ENCODE measurements around the gene TBCC. TPM values are rescaled to one million over a fixed set of nuclear protein-coding genes. Genes with fewer than 3 reads are reported as not detected.
"Not testable (repeated sequence)": the region's sequence is repeated elsewhere in the genome, so short reads cannot be mapped to it uniquely, and the experiment has no call there.

Gene TBCC
- total RNA-seq, 5 donors from 2014 or later (not counting 1 experiment from before 2014, with no cell fraction given): 56.5 to 74.8 (median 59.4) TPM

DNA sequence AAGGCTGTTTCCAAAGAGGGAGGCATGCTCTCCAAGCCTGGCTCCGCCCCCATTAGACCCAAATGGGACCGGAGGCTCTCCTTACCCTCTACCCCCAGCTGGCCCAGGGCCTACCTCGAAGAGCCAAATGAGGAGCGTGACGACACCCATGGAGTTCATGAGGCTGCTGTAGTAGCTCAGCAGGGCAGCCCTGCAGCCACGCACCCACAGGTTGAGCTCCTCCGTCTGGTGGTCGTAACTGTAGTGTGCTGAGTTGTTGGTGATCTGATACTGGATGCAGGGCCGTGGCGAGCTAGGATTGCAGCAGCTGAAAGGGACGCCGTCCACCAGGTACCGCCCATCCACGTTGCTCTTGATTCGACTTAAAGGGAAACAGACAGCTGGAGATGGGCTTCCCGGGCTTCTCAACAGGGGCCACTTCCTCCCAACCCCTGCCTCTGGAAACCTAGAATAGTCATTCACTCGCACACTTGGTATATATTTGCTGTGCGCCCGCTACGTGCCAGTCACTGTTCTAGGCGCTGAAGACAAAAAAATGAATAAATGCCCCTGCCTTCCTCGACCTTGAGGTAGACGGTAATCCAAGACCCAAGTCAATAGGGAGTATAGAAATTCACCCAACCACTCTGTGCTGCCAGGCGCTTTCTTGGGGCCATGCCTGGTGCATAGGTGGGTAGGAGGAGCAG is 41.5 kb downstream of the TBCC start:
- POLR2A ChIA-PET: interaction anchor here in 1 of 2 donors (0.6 kb wide), 1 partner anchor 210 kb away, joined by 5 read pairs; no protein-coding TSS in a partner anchor
- WGBS (ENCODE audit: insufficient coverage): 80% methylated on average over 13 of the region's 24 CpGs
- H3K27me3 Mint-ChIP-seq: no peaks in the 10 kb centered on the region

DNA sequence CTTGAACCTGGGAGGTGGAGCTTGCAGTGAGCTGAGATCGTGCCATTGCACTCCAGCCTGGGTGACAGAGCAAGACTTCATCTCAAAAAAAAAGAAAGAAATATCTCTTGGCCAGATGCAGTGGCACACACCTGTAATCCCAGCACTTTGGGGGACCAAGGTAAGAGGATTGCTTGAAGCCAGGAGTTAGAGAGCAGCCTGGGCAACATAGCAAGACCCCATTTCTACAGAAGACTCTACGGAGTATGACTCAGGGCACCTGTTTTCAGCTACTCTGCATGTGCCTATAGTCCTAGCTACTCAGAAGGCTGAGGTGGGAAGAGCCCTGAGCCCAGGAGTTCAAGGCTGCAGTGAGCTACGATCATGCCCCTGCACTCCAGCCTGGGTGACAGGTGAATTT is 43.1 kb downstream of the TBCC start:
- H3K36me3 Mint-ChIP-seq; H3K9me3 Mint-ChIP-seq; H3K36me3 ChIP-seq (ENCODE audit: control insufficient read depth in 2 of 2, extremely low read depth in 1 of 2, insufficient read depth in 1 of 2, low read length in 1 of 2); H3K27me3 Mint-ChIP-seq; H3K9me3 ChIP-seq; CTCF ChIA-PET; H3K4me1 Mint-ChIP-seq; ATAC-seq (replicated peaks in 1 of 4); H3K27ac Mint-ChIP-seq; H3K27me3 ChIP-seq (replicated peaks in 1 of 2; ENCODE audit: control insufficient read depth in 2 of 2, extremely low read depth in 1 of 2, insufficient read depth in 2 of 2, low read length in 1 of 2); H3K4me1 ChIP-seq (ENCODE audit: control insufficient read depth in 1 of 2, extremely low read depth in 1 of 2, insufficient read depth in 2 of 2, low read length in 2 of 2); H3K4me3 ChIP-seq (ENCODE audit: control insufficient read depth in 1 of 2, extremely low read depth in 1 of 2, low read length in 1 of 2); H3K4me3 Mint-ChIP-seq; H3K27ac ChIP-seq (ENCODE audit: low read length); DNase-seq; POLR2A ChIA-PET: not testable (repeated sequence)
- no CpG with 5 or more reads among the region's 3 CpGs for WGBS (ENCODE audit: insufficient coverage)

More for the DNA sequence above, 41.5 kb downstream of the TBCC start:
- no peaks in the 10 kb centered on the region for H3K4me1 ChIP-seq (ENCODE audit: control insufficient read depth in 1 of 2, extremely low read depth in 1 of 2, insufficient read depth in 2 of 2, low read length in 2 of 2)
- no peak overlapping the region for H3K27ac ChIP-seq (ENCODE audit: low read length)
- ATAC-seq (replicated peaks in 1 of 4) (no peak), DNase-seq (no peak)
- H3K9me3 ChIP-seq: no peaks in the 10 kb centered on the region
- Mint-ChIP-seq H3K36me3 (no peaks in the 10 kb centered on the region), H3K4me3 (no peak overlapping the region), H3K9me3 (no peaks in the 10 kb centered on the region), H3K27ac (no peak overlapping the region), H3K4me1 (no peaks in the 10 kb centered on the region)
- no peaks in the 10 kb centered on the region for H3K36me3 ChIP-seq (ENCODE audit: control insufficient read depth in 2 of 2, extremely low read depth in 1 of 2, insufficient read depth in 1 of 2, low read length in 1 of 2)
- H3K27me3 ChIP-seq (replicated peaks in 1 of 2; ENCODE audit: control insufficient read depth in 2 of 2, extremely low read depth in 1 of 2, insufficient read depth in 2 of 2, low read length in 1 of 2): peaks cover 0 to 6% of the 10 kb centered on the region in 2 experiments
- H3K4me3 ChIP-seq (ENCODE audit: control insufficient read depth in 1 of 2, extremely low read depth in 1 of 2, low read length in 1 of 2): no peak overlapping the region
- CTCF ChIA-PET: no interaction called here

DNA sequence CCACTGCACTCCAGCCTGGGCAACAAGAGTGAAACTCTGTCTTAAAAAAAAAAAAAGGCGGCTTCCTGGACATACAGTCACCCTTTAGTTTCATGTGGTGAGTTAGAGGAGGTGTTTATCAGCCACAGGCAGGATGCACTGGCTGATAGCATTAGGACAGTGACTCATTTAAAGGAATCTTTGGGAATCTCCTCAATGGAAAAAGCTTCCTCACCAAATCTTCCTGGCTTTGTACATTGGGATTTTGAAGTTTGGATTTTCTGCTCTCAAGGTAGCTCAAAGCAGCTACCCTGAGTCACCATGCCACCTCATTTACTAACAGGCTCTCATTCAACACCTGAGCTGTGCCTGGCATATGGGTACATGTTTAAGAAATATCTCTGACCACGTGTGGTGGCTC is 43.7 kb downstream of the TBCC start:
- peaks cover 0 to 3% of the 10 kb centered on the region in 2 experiments for H3K27me3 ChIP-seq (replicated peaks in 1 of 2; ENCODE audit: control insufficient read depth in 2 of 2, extremely low read depth in 1 of 2, insufficient read depth in 2 of 2, low read length in 1 of 2)
- DNase-seq (no peak), ATAC-seq (replicated peaks in 1 of 4) (no peak)
- Mint-ChIP-seq H3K27ac (no peak overlapping the region), H3K4me3 (no peak overlapping the region), H3K27me3 (no peaks in the 10 kb centered on the region), H3K4me1 (no peaks in the 10 kb centered on the region), H3K36me3 (no peaks in the 10 kb centered on the region), H3K9me3 (no peaks in the 10 kb centered on the region)
- no CpG with 5 or more reads among the region's 2 CpGs for WGBS (ENCODE audit: insufficient coverage)
- H3K9me3 ChIP-seq: no peaks in the 10 kb centered on the region
- ChIA-PET CTCF (no interaction called here), POLR2A (interaction anchor here (0.6 to 0.7 kb wide), 2 partner anchors 9 to 83 kb away, joined by 3 to 7 read pairs; no protein-coding TSS in a partner anchor)
- H3K36me3 ChIP-seq (ENCODE audit: control insufficient read depth in 2 of 2, extremely low read depth in 1 of 2, insufficient read depth in 1 of 2, low read length in 1 of 2): no peaks in the 10 kb centered on the region
- H3K4me1 ChIP-seq (ENCODE audit: control insufficient read depth in 1 of 2, extremely low read depth in 1 of 2, insufficient read depth in 2 of 2, low read length in 2 of 2): no peaks in the 10 kb centered on the region
- H3K4me3 ChIP-seq (ENCODE audit: control insufficient read depth in 1 of 2, extremely low read depth in 1 of 2, low read length in 1 of 2): no peak overlapping the region
- H3K27ac ChIP-seq (ENCODE audit: low read length): no peak overlapping the region

DNA sequence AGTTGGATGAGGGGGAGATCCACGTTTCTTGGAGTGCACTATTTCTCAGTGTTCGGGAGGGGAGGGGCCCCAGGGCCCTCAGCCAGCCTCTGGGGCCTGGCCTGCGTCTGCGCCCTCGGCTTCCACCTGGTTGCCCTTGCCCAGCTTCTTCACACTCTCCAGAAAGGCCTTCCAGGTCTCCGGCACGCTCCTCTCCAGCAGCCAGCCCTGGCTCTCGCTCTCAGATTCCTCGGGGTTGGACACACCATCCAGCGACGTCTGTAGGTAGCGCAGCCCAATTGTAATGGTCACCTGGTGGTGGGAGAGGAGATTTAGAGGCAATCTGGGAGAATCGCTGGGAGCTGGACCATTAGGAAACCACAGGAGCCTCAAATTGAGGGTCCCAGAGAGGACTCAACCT is 47.7 kb downstream of the TBCC start:
- H3K9me3 Mint-ChIP-seq: no peaks in the 10 kb centered on the region
- DNase-seq (no peak), ATAC-seq (replicated peaks in 1 of 4) (no peak)
- Histone ChIP-seq H3K4me1 (ENCODE audit: control insufficient read depth in 1 of 2, extremely low read depth in 1 of 2, insufficient read depth in 2 of 2, low read length in 2 of 2) (peaks cover 8 to 11% of the 10 kb centered on the region in 2 experiments), H3K4me3 (ENCODE audit: control insufficient read depth in 1 of 2, extremely low read depth in 1 of 2, low read length in 1 of 2) (no peak overlapping the region), H3K27ac (ENCODE audit: low read length) (no peak overlapping the region), H3K27me3 (replicated peaks in 1 of 2; ENCODE audit: control insufficient read depth in 2 of 2, extremely low read depth in 1 of 2, insufficient read depth in 2 of 2, low read length in 1 of 2) (no peaks in the 10 kb centered on the region), H3K9me3 (no peaks in the 10 kb centered on the region), H3K36me3 (ENCODE audit: control insufficient read depth in 2 of 2, extremely low read depth in 1 of 2, insufficient read depth in 1 of 2, low read length in 1 of 2) (peaks cover 0 to 5% of the 10 kb centered on the region in 2 donors)
- peaks cover 18 to 19% (median 19%) of the 10 kb centered on the region in 3 donors for H3K4me1 Mint-ChIP-seq
- no peak overlapping the region for H3K27ac Mint-ChIP-seq
- 85% methylated on average over 8 of the region's 13 CpGs for WGBS (ENCODE audit: insufficient coverage)
- H3K36me3 Mint-ChIP-seq: no peaks in the 10 kb centered on the region
- no peaks in the 10 kb centered on the region for H3K27me3 Mint-ChIP-seq
- ChIA-PET POLR2A (no interaction called here), CTCF (interaction anchor here in 1 of 2 donors (0.6 kb wide), 1 partner anchor 103 kb away, joined by 3 read pairs; no protein-coding TSS in a partner anchor)
- H3K4me3 Mint-ChIP-seq: no peak overlapping the region

GRCh38 chr6:42697268-42697655 is 48.6 kb downstream of the TBCC start:
- peak overlapping the region in 1 of 2 donors; percentile 39 for H3K27ac Mint-ChIP-seq

GRCh38 chr6:42696526-42697267 is 49.2 kb downstream of the TBCC start:
- H3K27me3 Mint-ChIP-seq: no peaks in the 10 kb centered on the region
- Histone ChIP-seq H3K9me3 (no peaks in the 10 kb centered on the region), H3K4me1 (ENCODE audit: control insufficient read depth in 1 of 2, extremely low read depth in 1 of 2, insufficient read depth in 2 of 2, low read length in 2 of 2) (peaks cover 14 to 19% of the 10 kb centered on the region in 2 experiments), H3K27me3 (replicated peaks in 1 of 2; ENCODE audit: control insufficient read depth in 2 of 2, extremely low read depth in 1 of 2, insufficient read depth in 2 of 2, low read length in 1 of 2) (no peaks in the 10 kb centered on the region), H3K36me3 (ENCODE audit: control insufficient read depth in 2 of 2, extremely low read depth in 1 of 2, insufficient read depth in 1 of 2, low read length in 1 of 2) (peaks cover 0 to 18% of the 10 kb centered on the region in 2 donors), H3K27ac (ENCODE audit: low read length) (no peak overlapping the region), H3K4me3 (ENCODE audit: control insufficient read depth in 1 of 2, extremely low read depth in 1 of 2, low read length in 1 of 2) (no peak overlapping the region)
- POLR2A ChIA-PET: no interaction called here
- DNase-seq (no peak), ATAC-seq (replicated peaks in 1 of 4) (no peak)
- no peaks in the 10 kb centered on the region for H3K9me3 Mint-ChIP-seq
- H3K36me3 Mint-ChIP-seq: peaks cover 7% of the 10 kb centered on the region
- H3K4me1 Mint-ChIP-seq: peaks cover 28 to 33% (median 29%) of the 10 kb centered on the region in 3 donors
- WGBS (ENCODE audit: insufficient coverage): 85% methylated on average over 6 of the region's 7 CpGs
- CTCF ChIA-PET: interaction anchor here in 1 of 2 donors (0.6 kb wide), 1 partner anchor 20 kb away, joined by 7 read pairs; no protein-coding TSS in a partner anchor
- no peak overlapping the region for H3K4me3 Mint-ChIP-seq
- H3K27ac Mint-ChIP-seq: peak overlapping the region in 1 of 2 donors; percentile 39

More at GRCh38 chr6:42697268-42697655, 48.6 kb downstream of the TBCC start:
- Histone ChIP-seq H3K9me3 (no peaks in the 10 kb centered on the region), H3K4me3 (ENCODE audit: control insufficient read depth in 1 of 2, extremely low read depth in 1 of 2, low read length in 1 of 2) (no peak overlapping the region), H3K36me3 (ENCODE audit: control insufficient read depth in 2 of 2, extremely low read depth in 1 of 2, insufficient read depth in 1 of 2, low read length in 1 of 2) (peaks cover 0 to 13% of the 10 kb centered on the region in 2 donors), H3K27me3 (replicated peaks in 1 of 2; ENCODE audit: control insufficient read depth in 2 of 2, extremely low read depth in 1 of 2, insufficient read depth in 2 of 2, low read length in 1 of 2) (no peaks in the 10 kb centered on the region), H3K27ac (ENCODE audit: low read length) (no peak overlapping the region), H3K4me1 (ENCODE audit: control insufficient read depth in 1 of 2, extremely low read depth in 1 of 2, insufficient read depth in 2 of 2, low read length in 2 of 2) (peaks cover 14 to 16% of the 10 kb centered on the region in 2 experiments)
- Mint-ChIP-seq H3K27me3 (no peaks in the 10 kb centered on the region), H3K9me3 (no peaks in the 10 kb centered on the region), H3K36me3 (peaks cover 7% of the 10 kb centered on the region), H3K4me1 (peaks cover 27 to 29% (median 27%) of the 10 kb centered on the region in 3 donors), H3K4me3 (no peak overlapping the region)
- WGBS (ENCODE audit: insufficient coverage): 92% methylated on average over 2 of the region's 5 CpGs
- DNase-seq: no peak
- no peak for ATAC-seq (replicated peaks in 1 of 4)
- POLR2A ChIA-PET: interaction anchor here in 1 of 2 donors (0.5 kb wide), 1 partner anchor 84 kb away, joined by 5 read pairs; no protein-coding TSS in a partner anchor
- CTCF ChIA-PET: interaction anchor here in 1 of 2 donors (0.6 kb wide), 1 partner anchor 19 kb away, joined by 7 read pairs; no protein-coding TSS in a partner anchor

Data from T-cell (primary cell).